HFFc6 (cell line): Measurements from ENCODE around the gene RNF135. TPM values are rescaled to one million over a fixed set of nuclear protein-coding genes. Genes with fewer than 3 reads are reported as not detected.
"Not testable (repeated sequence)": the region's sequence is repeated elsewhere in the genome, so short reads cannot be mapped to it uniquely, and the experiment has no call there.

ENCODE experiments used
- DNase-seq: peaks from one replicate; pipeline ENCODE4 v3.0.0-alpha.2; 2018
- H3K27ac Mint-ChIP-seq: 2 replicates; pipeline ENCODE4 v1.8.0; 2020; ENCODE audit warnings: mild to moderate bottlenecking, mixed read lengths
- H3K27me3 Mint-ChIP-seq: 2 replicates; pipeline ENCODE4 v1.8.0; 2021; ENCODE audit warnings: mild to moderate bottlenecking, moderate library complexity, mixed read lengths; ENCODE audit not compliant: insufficient read depth
- H3K36me3 Mint-ChIP-seq: 2 replicates; pipeline ENCODE4 v1.8.0; 2021; ENCODE audit warnings: low read depth, mixed read lengths
- H3K4me1 Mint-ChIP-seq: 2 replicates; pipeline ENCODE4 v1.8.0; 2020; ENCODE audit warnings: low read depth, mixed read lengths
- H3K4me3 Mint-ChIP-seq: 2 replicates; pipeline ENCODE4 v1.8.0; 2020; ENCODE audit warnings: mild to moderate bottlenecking, moderate library complexity, mixed read lengths
- H3K9me3 Mint-ChIP-seq: 2 replicates; pipeline ENCODE4 v1.8.0; 2020; ENCODE audit warnings: mild to moderate bottlenecking, mixed read lengths
- total RNA-seq, 6 experiments: library from RNA; stranded (reverse); fragmentation: NEBNext Ultra II Directional; extraction: Animal tissue kit (Norgen Biotek cat#: 25700); gene quantifications; 2 replicates in 1 of 6; 3 replicates in 5 of 6; pipeline ENCODE4 v1.2.3, GENCODE V29; 2021
- TF ChIP-seq, protein P1 (sequence below): fragments of 200-600 bp; sonication (generic); IDR thresholded peaks from 2 replicates; pipeline ENCODE4 v1.5.0; 2021; ENCODE audit warnings: antibody characterized with exemption, mild to moderate bottlenecking

RNF135 gene
- total RNA-seq, 6 experiments from 2014 or later = 10.4 to 12.1 (median 11.8) TPM

DNA sequence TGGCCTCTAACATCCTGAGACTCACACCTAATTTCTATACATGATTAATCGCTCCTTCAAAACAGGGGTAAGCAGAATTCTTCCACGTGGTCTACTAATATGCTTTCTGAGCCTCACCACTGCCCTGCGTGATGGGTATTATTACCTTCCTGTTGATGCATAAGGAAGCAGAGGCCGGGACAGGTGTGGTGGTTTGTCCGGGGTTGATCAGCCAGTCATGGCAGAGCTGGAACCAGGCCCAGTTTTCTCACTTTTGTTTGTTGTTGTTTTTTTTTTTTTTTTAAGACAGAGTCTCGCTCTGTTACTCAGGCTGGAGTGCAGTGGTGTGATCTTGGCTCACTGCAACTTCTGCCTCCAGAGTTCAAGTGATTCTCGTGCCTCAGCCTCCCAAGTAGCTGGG lies 31.2 kb downstream of the RNF135 start:
- Mint-ChIP-seq H3K9me3 (no peaks in the 10 kb centered on the region), H3K27ac (no peak overlapping the region), H3K27me3 (no peaks in the 10 kb centered on the region), H3K4me3 (no peak overlapping the region), H3K36me3 (peaks cover 49% of the 10 kb centered on the region), H3K4me1 (no peaks in the 10 kb centered on the region)
- DNase-seq = no peak
- TF ChIP-seq, protein P1, sequence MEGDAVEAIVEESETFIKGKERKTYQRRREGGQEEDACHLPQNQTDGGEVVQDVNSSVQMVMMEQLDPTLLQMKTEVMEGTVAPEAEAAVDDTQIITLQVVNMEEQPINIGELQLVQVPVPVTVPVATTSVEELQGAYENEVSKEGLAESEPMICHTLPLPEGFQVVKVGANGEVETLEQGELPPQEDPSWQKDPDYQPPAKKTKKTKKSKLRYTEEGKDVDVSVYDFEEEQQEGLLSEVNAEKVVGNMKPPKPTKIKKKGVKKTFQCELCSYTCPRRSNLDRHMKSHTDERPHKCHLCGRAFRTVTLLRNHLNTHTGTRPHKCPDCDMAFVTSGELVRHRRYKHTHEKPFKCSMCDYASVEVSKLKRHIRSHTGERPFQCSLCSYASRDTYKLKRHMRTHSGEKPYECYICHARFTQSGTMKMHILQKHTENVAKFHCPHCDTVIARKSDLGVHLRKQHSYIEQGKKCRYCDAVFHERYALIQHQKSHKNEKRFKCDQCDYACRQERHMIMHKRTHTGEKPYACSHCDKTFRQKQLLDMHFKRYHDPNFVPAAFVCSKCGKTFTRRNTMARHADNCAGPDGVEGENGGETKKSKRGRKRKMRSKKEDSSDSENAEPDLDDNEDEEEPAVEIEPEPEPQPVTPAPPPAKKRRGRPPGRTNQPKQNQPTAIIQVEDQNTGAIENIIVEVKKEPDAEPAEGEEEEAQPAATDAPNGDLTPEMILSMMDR = no peak

DNA sequence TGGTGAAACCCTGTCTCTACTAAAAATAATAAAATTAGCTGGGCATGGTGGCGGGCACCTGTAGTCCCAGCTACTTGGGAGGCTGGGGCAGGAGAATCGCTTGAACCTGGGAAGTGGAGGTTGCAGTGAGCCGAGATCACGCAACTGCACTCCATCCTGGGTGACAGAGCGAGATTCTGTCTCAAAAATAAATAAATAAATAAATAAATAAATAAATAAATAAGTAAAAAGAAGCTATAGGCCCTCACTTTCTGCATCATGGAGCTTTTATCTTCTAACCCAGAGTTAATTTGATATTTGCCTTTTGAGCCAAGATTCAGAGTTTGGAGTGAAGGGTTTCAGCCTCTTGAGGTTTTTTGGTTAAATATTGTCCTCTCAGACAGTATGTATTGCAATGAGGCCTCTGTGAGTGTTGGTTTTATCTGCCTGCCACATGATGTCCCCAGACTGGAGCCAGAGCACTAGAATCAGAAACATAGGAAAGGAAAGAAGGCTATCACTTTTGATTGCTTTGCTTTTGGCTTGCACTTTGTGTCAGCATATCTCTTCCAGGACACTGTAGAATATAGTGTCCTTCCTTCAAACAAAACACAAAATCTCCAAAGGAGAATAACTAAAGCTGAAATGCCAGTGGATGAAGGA lies 32.5 kb downstream of the RNF135 start:
- H3K36me3 Mint-ChIP-seq = peaks cover 53% of the 10 kb centered on the region
- peaks cover 12% of the 10 kb centered on the region for H3K4me1 Mint-ChIP-seq
- no peak for DNase-seq
- no peaks in the 10 kb centered on the region for H3K9me3 Mint-ChIP-seq
- TF ChIP-seq, protein P1 = no peak
- no peak overlapping the region for H3K4me3 Mint-ChIP-seq
- no peaks in the 10 kb centered on the region for H3K27me3 Mint-ChIP-seq
- H3K27ac Mint-ChIP-seq = no peak overlapping the region

- peaks cover 53% of the 10 kb centered on the region for H3K36me3 Mint-ChIP-seq
- TF ChIP-seq, protein P1 = no peak
- DNase-seq = no peak
Observed at GRCh38 chr17:31004160-31004559, 33.3 kb downstream of the RNF135 start.

GRCh38 chr17:31007695-31008373 lies 37.0 kb downstream of the RNF135 start:
- no peaks in the 10 kb centered on the region for H3K9me3 Mint-ChIP-seq
- peak overlapping the region; percentile 84 for H3K4me3 Mint-ChIP-seq
- H3K36me3 Mint-ChIP-seq = peaks cover 37% of the 10 kb centered on the region
- H3K27ac Mint-ChIP-seq = peak overlapping the region; percentile 51; the same call in 1 of the 2 replicates
- no peak for DNase-seq
- TF ChIP-seq, protein P1 = no peak
- no peaks in the 10 kb centered on the region; the same call in 1 of the 2 replicates for H3K27me3 Mint-ChIP-seq
- peaks cover 50% of the 10 kb centered on the region for H3K4me1 Mint-ChIP-seq

More at GRCh38 chr17:31004160-31004559, 33.3 kb downstream of the RNF135 start:
- Mint-ChIP-seq H3K9me3 (no peaks in the 10 kb centered on the region), H3K4me3 (no peak overlapping the region), H3K4me1 (peaks cover 18% of the 10 kb centered on the region), H3K27me3 (no peaks in the 10 kb centered on the region), H3K27ac (no peak overlapping the region)

- Mint-ChIP-seq H3K27ac (peak overlapping the region; percentile 76), H3K4me3 (peak overlapping the region; percentile 84), H3K36me3 (peaks cover 36% of the 10 kb centered on the region), H3K27me3 (no peaks in the 10 kb centered on the region; the same call in 1 of the 2 replicates), H3K9me3 (no peaks in the 10 kb centered on the region), H3K4me1 (peaks cover 56% of the 10 kb centered on the region)
- TF ChIP-seq, protein P1 = no peak
- DNase-seq = peak; percentile 46
Observed at GRCh38 chr17:31008374-31009041, 37.7 kb downstream of the RNF135 start.

GRCh38 chr17:31009042-31009702 lies 38.3 kb downstream of the RNF135 start:
- Mint-ChIP-seq H3K4me1 (peaks cover 56% of the 10 kb centered on the region), H3K27ac (peak overlapping the region; percentile 76), H3K36me3 (peaks cover 29% of the 10 kb centered on the region), H3K4me3 (peak overlapping the region; percentile 84)
- not testable (repeated sequence) for H3K27me3 Mint-ChIP-seq, DNase-seq, H3K9me3 Mint-ChIP-seq

- H3K4me3 Mint-ChIP-seq = peak overlapping the region; percentile 71
- DNase-seq, H3K9me3 Mint-ChIP-seq, H3K27me3 Mint-ChIP-seq: not testable (repeated sequence)
- peaks cover 57% of the 10 kb centered on the region for H3K4me1 Mint-ChIP-seq
- H3K27ac Mint-ChIP-seq = peak overlapping the region; percentile 27; the same call in 1 of the 2 replicates
- peaks cover 24% of the 10 kb centered on the region for H3K36me3 Mint-ChIP-seq
Observed at GRCh38 chr17:31010014-31010413, 39.2 kb downstream of the RNF135 start.
